Activated CD8-positive, alpha-beta memory T cell treated with anti-CD3 and anti-CD28 coated beads, Interleukin-2, amount 50 U/mL, for 4 hours (primary cell): ENCODE data around the gene METTL8.

Experiments
- DNase-seq: peaks from one replicate; pipeline ENCODE4 v3.0.0-alpha.2; 2020

Gene METTL8

DNA sequence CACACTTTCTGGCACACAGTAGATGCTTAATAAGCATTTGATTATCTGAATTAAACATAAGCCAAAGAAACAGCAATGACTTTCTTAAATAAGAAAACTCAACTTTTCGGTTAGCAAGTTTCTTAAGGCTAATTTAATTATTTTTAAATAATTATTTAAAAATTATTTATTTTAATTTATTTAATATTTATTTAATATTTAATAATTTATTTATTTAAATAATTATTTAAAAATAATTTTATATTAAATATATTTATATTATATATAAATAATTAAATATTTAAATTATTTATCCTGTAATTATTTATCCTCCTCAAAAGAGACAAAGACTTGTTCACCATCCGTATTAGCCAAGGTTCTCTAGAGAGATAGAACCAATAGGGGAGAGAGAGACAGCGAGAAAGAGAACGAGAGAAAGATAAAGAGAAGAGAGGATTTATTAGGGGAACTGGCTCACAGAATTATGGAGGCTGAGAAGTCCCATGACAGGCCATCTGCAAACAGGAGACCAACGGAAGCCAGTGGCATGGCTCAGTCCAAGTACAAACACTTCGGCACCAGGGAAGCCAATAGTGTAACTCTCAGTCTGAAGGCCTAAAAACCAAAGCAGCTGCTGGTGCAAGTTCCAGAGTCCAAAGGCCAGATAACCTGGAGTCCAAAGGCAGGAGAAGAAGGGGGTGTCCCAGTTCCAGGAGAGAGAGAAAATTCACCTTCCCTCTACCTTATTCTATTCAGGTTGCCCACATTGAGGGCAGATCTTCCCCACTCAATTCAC lies 125.3 kb downstream of the METTL8 start:
- DNase-seq = no peak

DNA sequence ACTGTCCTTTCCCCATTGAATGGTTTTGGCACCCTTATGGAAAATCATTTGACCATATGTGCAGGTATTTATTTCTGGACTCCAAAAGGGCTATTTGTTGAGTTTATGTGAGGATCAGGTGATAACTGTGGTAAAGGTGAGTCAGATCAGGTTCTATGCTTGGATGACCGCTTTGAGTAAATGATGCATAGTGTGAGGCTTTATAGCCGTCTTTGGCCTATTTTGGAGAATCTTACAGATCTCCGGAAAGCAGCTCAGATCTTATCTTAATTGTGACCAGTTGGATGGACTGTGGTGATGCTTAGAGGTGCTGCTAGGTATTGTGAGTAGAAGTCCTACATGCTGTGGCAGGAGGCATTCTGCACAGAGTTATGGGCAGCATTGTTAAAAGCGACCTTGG lies 126.2 kb downstream of the METTL8 start:
- DNase-seq = no peak

DNA sequence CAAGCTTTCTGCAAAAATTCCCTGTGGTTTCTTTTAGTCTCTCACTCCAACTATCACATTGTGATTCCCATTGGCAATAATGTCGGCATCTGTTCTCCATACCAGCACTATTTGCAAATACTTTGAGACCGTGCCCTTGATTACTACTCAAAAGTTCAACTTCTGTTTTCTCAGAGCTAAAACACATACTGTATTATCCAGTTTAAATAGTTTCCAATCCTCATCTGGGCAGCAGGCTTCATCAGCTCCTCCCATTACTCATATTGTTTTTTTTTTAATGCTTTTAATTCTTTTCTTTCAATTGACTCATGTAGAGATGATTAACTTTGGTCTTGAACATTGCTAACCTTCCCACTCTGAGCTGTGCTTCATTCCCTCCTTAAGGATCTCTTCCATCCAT lies 135.8 kb downstream of the METTL8 start:
- DNase-seq = no peak

DNA sequence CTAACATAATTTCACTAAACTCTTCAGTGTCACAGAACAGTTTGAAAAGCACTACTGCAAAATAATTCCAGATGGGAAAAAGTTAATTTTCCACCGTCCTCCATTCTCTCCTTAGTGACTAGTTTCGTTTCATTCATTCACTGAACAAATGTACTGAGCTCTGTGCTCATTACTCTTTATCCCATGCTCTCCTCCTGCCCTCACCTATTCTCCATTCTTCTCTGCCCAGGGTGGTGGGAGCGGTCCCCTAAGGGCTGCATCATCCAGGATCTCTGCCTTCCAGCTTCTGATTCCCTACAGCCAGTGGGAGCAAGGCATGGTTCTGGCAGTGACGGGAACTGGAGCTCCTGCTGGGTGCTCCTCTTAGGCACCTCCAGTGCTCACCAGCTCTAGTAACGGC lies 139.2 kb downstream of the METTL8 start:
- no peak for DNase-seq

DNA sequence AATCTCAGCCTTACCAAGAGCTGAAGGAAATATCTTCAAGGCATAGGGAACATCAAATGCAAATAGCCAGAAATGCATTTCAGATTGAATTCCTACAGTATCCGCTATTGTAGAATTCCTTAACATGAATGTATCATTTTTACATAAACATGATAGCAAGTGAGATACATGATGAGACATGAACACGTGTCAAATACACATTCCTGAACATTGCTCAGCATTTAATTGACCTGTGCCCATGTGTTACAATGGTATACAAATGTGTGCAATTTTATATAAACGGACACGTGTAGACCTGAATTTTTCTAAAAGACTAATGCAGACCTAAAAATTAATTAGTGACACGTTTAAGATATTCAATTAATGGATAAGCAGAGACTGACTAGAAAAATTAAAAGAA lies 140.1 kb downstream of the METTL8 start:
- no peak for DNase-seq

DNA sequence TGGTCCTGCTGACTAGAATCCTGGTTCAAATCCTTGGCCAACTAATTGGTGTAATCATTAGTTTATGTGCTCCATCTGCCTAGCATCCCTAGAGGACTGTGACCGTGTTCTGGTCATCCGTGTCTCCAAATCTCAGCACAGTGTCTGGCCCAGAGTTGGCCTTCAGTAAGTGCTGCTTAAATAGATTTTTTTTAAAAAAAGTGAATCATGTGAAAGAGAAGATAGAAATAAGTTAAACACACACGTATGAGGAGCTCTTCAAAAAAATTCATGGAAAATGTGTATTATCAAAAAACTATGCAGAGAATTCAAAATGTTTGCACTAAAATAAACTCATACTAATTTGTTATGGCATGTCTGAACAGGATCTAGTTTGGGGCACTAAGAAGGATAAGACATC lies 143.8 kb downstream of the METTL8 start:
- DNase-seq = no peak

DNA sequence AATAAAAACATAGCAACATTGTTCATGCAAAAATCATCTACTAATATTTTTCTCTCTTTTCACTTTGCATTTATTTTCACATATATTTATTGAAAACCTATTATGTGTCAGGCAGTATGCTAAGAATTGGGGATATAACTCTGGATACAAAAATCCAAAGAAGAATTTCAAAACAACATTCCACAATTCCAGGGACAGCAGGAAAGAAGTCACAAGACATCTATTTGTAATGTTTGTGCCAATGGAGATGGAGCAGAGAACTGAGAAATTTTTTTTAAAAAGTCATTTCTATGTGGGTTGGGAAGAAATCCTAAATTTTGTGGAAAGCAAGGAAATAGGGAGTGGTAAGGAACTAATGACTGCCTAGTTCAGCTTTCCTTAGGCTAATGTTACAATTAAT lies 144.5 kb downstream of the METTL8 start:
- DNase-seq = no peak

DNA sequence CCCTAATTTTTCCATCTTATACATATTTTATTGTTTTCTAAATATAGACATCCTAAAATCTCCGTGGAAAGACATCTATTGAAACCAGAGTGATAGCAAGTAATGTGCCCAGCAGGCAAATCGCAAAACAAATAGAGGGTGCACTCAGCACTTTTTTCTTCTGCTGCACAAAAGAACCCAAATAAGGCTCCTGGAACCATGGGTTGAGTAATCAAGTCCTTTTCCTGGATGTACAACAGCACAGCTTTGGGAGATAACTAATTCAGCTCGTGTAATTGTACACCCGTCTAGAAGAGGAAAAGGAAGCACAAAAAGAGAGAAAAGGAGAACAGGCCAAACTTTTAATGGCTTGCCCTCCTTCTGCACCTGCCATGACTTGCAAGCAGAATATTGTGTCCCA lies 146.2 kb downstream of the METTL8 start:
- no peak for DNase-seq

DNA sequence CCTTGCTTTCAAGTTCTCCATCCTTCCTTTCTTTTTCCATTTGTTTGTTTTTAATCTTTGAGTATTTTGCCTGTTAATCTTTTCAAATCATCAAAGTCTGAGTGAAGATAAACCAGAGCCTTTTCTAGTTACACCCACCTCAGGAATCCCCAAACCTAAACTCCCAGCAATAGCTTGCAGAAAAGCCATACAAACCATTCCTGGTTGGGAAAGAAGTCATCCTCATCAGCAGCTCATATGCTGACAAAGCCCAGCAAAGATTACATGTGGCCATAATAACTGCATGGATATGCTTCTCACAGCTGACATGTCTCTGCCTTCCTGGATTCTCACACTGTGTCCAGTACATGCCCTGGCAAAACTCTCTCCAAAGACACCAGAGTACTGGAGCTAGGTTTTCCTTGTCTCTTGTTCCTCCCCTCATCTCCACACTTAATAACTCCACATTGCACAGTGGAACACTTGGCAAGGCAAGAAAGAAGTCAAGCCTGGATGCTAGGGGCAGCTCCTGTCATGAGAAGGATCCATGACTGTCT lies 146.7 kb downstream of the METTL8 start:
- no peak for DNase-seq

DNA sequence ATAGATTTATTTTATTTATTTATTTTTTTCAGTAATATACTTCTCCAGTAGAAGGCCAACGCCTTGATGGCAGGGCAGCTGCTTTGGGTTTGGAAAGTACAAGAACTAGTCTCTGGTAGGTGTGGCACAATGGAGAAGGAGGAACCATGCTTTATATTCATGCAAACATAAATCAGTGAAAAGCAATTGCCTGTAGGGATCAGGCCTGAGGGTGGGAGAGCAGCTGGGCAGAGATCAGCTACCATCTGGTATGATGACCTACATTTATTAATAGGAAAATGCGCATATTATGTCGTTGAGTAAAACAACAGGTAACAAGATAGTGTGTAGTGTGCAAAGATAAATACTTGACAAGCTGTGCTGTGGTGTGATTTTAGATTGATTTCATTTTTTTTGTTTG lies 152.7 kb downstream of the METTL8 start:
- no peak for DNase-seq

DNA sequence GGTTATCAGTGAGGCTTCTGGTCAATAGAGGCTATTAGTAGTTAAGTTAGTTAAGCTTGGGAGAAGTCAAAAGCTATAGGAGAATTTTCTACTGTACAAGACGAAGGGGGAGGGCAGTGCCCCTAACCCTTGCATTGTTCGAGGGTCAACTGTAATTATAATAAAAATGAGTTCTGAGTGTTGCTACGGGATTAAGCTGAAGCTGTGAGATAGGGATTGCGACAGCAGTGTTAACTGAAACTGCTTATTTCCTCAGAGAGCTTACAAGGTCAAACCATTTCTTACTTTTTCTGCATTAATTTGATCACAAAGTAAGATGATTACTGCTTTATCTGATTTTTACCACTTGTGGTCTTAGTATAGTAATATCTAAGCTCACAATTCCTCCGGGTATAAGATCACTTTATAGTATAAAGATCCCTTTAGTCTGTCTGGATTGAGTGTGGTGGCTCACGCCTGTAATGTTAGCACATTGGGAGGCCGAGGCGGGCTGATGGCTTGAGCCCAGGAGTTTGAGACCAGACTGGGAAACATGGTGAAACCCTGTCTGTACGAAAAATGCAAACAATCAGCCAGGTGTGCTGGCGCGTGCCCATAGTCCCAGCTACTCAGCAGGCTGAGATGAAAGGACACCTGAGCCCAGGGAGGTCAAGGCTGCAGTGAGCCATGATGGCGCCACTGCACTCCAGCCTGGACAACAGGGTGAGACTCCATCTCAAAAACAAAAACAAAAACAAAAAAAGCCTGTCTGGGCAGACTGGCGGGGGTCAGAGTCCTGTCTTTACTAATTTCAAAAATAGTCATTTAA lies 153.6 kb downstream of the METTL8 start:
- no peak for DNase-seq

DNA sequence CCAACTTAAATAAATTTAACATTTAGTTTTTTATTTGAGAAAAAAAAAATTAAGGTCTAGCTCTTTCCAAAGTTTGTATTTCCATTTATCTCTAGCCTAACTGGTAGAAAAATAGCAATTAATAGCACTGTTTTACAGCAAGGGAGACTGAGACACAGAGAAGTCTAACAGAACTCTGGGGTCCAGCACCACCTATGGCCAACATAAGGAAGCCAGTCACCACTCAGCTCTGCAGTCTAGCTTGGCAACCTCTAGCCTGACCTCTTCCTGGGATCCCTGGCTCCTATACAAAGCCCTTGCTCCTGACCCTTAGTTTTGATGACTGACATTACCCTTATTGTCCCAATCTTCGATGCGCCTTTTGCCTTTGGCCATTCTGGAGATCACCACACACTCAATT lies 159.0 kb downstream of the METTL8 start:
- no peak for DNase-seq

DNA sequence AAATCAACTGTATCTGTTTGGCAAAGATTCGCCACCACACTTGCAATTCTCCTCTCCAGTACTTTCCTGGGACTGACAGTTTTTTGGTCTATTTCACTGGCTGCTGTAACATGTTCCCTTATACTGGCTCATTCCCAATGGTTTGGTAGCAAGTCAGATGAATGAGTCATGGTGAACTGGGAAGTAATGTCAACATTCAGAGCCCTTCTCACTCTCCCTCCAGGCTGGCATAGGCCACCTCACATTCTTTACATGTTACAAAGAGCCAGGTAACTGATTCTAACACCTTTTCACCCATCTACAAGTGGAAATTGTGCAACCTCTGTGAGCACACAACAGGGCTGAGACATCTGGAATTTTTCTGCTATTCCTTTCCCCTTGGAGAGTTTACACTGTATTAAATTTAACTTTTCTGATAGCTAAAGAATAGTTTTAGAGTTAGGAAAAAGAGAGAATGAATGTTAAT lies 161.8 kb downstream of the METTL8 start:
- DNase-seq = no peak

DNA sequence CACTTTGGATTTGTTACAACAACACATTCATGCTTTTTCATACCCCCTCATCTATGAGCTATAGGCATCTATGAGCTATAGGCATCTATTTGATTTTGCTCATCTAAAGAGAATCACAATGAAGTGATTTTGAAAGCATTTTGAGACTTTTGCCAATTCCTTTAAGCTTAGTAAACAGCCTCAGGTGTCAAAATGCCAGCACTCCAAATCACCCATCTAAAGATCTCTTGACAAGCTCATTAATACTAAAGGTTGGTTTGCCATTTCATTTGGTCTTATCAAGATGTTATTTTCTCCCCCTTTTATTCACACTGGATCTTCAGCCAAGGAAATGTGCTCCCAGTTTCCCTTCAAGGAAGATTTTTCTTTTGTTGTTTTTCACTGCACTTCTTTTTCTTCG lies 162.4 kb downstream of the METTL8 start:
- DNase-seq = no peak

DNA sequence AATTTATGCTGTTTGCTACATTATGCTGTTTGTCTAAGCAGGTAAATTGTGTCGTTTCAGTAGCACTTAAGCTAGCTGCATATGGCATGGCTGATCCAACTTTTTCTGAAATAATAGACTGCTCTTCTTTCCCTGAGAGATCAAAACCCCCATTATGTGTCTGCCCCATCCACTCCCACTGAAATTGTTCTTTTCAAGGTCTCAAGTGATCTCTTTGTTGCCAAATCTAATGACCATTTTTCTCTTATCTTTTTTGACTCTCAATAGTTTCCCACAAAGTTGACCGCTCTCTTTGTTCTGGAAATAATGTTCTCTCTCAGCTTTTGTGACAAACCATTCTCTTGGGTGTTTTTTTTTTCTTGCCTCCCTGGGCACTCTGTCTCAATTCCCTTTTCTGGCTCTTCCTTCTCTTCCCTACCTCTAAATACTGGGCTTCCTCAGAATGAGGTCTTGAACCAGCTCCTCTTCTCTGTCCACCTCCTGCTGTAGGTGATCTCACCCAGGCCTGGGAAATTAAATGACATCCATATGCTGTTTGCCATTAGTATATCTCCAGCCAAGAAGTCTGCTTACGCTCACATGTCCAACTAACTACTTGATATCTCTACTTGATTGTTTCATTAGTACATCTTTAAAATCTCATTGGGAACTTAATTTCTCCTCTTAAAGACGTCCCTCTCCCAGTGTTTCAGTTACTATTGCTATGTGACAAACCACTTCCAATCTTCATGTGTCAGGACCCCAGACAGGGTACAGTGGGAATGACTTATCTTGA lies 165.7 kb downstream of the METTL8 start:
- DNase-seq = no peak
